HFFc6 (cell line): Measurements from ENCODE around the gene KRR1. TPM values are rescaled to one million over a fixed set of nuclear protein-coding genes. Genes with fewer than 3 reads are reported as not detected.
"Not testable (repeated sequence)": the region's sequence is repeated elsewhere in the genome, so short reads cannot be mapped to it uniquely, and the experiment has no call there.

ENCODE experiments used
- DNase-seq: peaks from one replicate; pipeline ENCODE4 v3.0.0-alpha.2; 2018
- H3K27ac Mint-ChIP-seq: 2 replicates; pipeline ENCODE4 v1.8.0; 2020; ENCODE audit warnings: mild to moderate bottlenecking, mixed read lengths
- H3K27me3 Mint-ChIP-seq: 2 replicates; pipeline ENCODE4 v1.8.0; 2021; ENCODE audit warnings: mild to moderate bottlenecking, moderate library complexity, mixed read lengths; ENCODE audit not compliant: insufficient read depth
- H3K36me3 Mint-ChIP-seq: 2 replicates; pipeline ENCODE4 v1.8.0; 2021; ENCODE audit warnings: low read depth, mixed read lengths
- H3K4me1 Mint-ChIP-seq: 2 replicates; pipeline ENCODE4 v1.8.0; 2020; ENCODE audit warnings: low read depth, mixed read lengths
- H3K4me3 Mint-ChIP-seq: 2 replicates; pipeline ENCODE4 v1.8.0; 2020; ENCODE audit warnings: mild to moderate bottlenecking, moderate library complexity, mixed read lengths
- H3K9me3 Mint-ChIP-seq: 2 replicates; pipeline ENCODE4 v1.8.0; 2020; ENCODE audit warnings: mild to moderate bottlenecking, mixed read lengths
- CTCF ChIP-seq: fragments of 200-600 bp; sonication (generic); IDR thresholded peaks from 2 replicates; pipeline ENCODE4 v1.5.0; 2021; ENCODE audit warnings: antibody characterized with exemption, mild to moderate bottlenecking
- total RNA-seq, 6 experiments: library from RNA; stranded (reverse); fragmentation: NEBNext Ultra II Directional; extraction: Animal tissue kit (Norgen Biotek cat#: 25700); gene quantifications; 2 replicates in 1 of 6; 3 replicates in 5 of 6; pipeline ENCODE4 v1.2.3, GENCODE V29; 2021

KRR1 gene
- total RNA-seq, 6 experiments from 2014 or later = 52.4 to 64.4 (median 61.8) TPM

GRCh38 chr12:75447691-75448393 is 63.6 kb downstream of the KRR1 start:
- no peak overlapping the region for H3K27ac Mint-ChIP-seq
- no peaks in the 10 kb centered on the region for H3K9me3 Mint-ChIP-seq
- H3K4me3 Mint-ChIP-seq = peak overlapping the region; percentile 27; the same call in 1 of the 2 replicates
- no peak for TF ChIP-seq CTCF
- no peaks in the 10 kb centered on the region for H3K27me3 Mint-ChIP-seq
- peaks cover 65% of the 10 kb centered on the region for H3K4me1 Mint-ChIP-seq
- DNase-seq = peak; percentile 11
- no peaks in the 10 kb centered on the region for H3K36me3 Mint-ChIP-seq

GRCh38 chr12:75446857-75447256 is 64.6 kb downstream of the KRR1 start:
- peak overlapping the region; percentile 70 for H3K4me3 Mint-ChIP-seq
- DNase-seq = peak; percentile 70
- peak overlapping the region; percentile 57 for H3K27ac Mint-ChIP-seq
- peaks cover 7% of the 10 kb centered on the region; the same call in 1 of the 2 replicates for H3K36me3 Mint-ChIP-seq
- no peaks in the 10 kb centered on the region for H3K27me3 Mint-ChIP-seq
- TF ChIP-seq CTCF = no peak
- no peaks in the 10 kb centered on the region for H3K9me3 Mint-ChIP-seq
- peaks cover 60% of the 10 kb centered on the region for H3K4me1 Mint-ChIP-seq

DNA sequence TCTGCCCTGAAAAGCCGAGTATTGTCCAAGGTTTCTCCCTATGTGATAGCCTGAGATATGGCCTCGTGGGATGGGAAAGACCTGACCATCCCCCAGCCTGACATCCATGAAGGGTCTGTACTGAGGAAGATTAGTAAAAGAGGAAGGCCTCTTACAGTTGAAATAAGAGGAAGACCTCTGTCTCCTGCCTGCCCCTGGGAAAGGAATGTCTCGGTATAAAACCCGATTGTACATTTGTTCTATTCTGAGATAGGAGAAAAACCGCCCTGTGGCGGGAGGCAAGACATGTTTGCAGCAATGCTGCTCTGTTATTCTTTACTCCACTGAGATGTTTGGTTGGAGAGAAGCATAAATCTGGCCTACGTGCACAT is 66.3 kb downstream of the KRR1 start:
- Mint-ChIP-seq H3K4me1 (peaks cover 64% of the 10 kb centered on the region), H3K27ac (peak overlapping the region; percentile 12), H3K36me3 (peaks cover 17% of the 10 kb centered on the region)
- not testable (repeated sequence) for DNase-seq, H3K9me3 Mint-ChIP-seq, H3K4me3 Mint-ChIP-seq, H3K27me3 Mint-ChIP-seq

DNA sequence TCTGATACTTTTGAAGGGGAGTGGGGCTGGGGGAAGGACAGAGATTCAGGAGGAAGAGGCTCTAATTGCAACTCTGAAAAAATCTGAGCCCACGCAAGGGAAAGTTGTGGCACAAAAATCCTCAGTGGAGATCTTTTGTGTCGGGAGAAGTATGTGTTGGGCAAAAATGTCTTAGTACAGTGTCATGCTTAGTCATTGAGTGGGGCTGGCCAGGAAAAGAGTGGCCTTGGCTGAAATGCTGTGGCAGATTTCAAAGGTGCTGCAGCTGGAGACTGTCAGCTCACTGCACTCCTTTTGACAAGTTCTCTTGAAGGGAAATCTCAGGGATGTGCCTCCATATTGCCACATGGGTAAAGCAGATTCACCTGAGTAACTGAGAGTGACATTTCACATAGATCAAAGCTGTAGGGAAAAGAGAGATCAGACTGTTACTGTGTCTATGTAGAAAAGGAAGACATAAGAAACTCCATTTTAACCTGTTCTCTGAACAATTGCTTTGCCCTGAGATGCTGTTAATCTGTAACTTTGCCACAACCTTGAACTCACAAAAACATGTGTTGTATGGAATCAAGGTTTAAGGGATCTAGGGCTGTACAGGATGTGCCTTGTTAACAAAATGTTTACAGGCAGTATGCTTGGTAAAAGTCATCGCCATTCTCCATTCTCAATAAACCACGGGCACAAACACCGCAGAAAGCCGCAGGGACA is 66.8 kb downstream of the KRR1 start:
- H3K4me3 Mint-ChIP-seq = peak overlapping the region; percentile 61
- peaks cover 17% of the 10 kb centered on the region for H3K36me3 Mint-ChIP-seq
- peaks cover 9% of the 10 kb centered on the region; the same call in 1 of the 2 replicates for H3K9me3 Mint-ChIP-seq
- TF ChIP-seq CTCF = no peak
- H3K4me1 Mint-ChIP-seq = peaks cover 69% of the 10 kb centered on the region
- peak; percentile 66 for DNase-seq
- no peaks in the 10 kb centered on the region for H3K27me3 Mint-ChIP-seq
- peak overlapping the region; percentile 84 for H3K27ac Mint-ChIP-seq

DNA sequence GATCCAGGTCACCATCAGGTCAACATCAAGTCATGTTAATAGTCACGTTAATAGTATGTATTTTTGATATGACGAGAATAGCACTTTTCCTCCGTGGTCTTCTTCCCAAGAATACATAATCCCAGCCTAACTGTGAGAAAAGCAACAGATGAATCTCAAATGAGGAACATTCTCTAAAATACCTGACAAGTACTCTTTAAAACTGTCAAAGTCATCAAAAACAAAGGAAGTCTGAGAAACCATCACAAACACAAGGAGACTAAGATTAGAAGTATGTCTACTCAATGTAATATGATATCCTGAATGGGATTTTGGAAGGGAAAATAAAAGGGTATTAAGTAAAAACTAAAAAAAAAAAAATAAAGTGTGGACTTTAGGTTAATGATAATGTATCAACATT is 67.7 kb downstream of the KRR1 start:
- no peak for TF ChIP-seq CTCF
- peaks cover 76% of the 10 kb centered on the region for H3K4me1 Mint-ChIP-seq
- no peaks in the 10 kb centered on the region for H3K27me3 Mint-ChIP-seq
- DNase-seq = no peak
- peaks cover 9% of the 10 kb centered on the region; the same call in 1 of the 2 replicates for H3K9me3 Mint-ChIP-seq
- peak overlapping the region; percentile 61; the same call in 1 of the 2 replicates for H3K4me3 Mint-ChIP-seq
- H3K27ac Mint-ChIP-seq = peak overlapping the region; percentile 84
- H3K36me3 Mint-ChIP-seq = peaks cover 17% of the 10 kb centered on the region

- not testable (repeated sequence) for H3K27me3 Mint-ChIP-seq, H3K9me3 Mint-ChIP-seq, H3K4me3 Mint-ChIP-seq, H3K27ac Mint-ChIP-seq, DNase-seq
- Mint-ChIP-seq H3K36me3 (peaks cover 17% of the 10 kb centered on the region), H3K4me1 (peaks cover 76% of the 10 kb centered on the region)
These were observed 69.0 kb downstream of the KRR1 start for GRCh38 chr12:75442454-75442853.

DNA sequence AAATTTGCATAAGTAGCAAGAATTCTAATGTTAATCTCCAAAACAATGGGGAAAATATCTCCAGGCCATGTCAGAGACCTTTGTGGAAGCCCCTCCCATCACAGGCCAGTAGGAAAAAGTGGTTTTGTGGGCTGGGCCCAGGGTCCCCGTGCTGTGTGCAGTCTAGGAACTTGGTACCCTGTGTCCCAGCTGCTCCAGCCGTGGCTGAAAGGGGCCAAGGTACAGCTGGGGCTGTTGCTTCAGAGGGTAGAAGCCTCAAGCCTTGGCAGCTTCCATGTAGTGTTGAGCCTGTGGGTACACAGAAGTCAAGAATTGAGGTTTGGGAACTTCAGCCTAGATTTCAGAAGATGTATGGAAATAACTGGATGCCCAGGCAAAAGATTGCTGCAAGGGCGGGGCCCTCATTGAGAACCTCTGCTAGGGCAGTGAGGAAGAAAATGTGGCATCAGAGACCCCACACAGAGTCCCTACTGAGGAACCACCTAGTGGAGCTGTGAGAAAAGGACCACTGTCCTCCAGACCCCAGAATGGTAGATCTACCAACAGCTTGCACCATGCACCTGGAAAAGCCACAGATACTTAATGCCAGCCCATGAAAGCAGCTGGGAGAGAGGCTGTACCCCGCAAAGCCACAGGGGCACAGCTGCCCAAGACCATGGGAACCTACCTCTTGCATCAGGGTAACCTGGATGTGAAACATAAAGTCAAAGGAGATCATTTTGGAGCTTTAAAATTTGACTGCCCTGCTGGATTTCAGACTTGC is 69.5 kb downstream of the KRR1 start:
- not testable (repeated sequence) for H3K9me3 Mint-ChIP-seq, H3K27me3 Mint-ChIP-seq, DNase-seq, H3K4me3 Mint-ChIP-seq, H3K27ac Mint-ChIP-seq
- H3K36me3 Mint-ChIP-seq = peaks cover 17% of the 10 kb centered on the region
- peaks cover 72% of the 10 kb centered on the region for H3K4me1 Mint-ChIP-seq
